Fibroblast of skin of abdomen (primary cell): ENCODE data around the gene MIPEP.

Source experiments
- DNase-seq: peaks from one replicate; pipeline ENCODE4 v3.0.0-alpha.2; 2013

MIPEP gene

DNA sequence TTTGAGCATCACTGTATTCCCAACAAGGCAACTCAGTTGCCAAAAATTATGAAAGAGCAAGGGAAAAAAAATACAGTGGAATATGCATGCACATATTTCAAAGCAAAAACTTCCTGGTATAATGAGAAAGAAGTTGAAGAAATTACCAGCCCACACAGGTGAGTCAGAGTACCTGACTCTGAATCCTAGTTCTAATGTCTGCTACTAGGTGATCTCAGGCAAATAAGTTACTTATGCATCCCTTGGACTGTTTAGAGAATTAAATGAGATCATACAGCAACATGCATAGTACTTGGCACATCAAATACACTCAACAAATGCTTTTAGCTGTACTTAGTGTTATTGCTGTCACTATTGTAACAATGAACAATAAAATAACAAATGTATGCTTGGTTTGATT, 144.9 kb downstream of the MIPEP start:
- DNase-seq: no peak

DNA sequence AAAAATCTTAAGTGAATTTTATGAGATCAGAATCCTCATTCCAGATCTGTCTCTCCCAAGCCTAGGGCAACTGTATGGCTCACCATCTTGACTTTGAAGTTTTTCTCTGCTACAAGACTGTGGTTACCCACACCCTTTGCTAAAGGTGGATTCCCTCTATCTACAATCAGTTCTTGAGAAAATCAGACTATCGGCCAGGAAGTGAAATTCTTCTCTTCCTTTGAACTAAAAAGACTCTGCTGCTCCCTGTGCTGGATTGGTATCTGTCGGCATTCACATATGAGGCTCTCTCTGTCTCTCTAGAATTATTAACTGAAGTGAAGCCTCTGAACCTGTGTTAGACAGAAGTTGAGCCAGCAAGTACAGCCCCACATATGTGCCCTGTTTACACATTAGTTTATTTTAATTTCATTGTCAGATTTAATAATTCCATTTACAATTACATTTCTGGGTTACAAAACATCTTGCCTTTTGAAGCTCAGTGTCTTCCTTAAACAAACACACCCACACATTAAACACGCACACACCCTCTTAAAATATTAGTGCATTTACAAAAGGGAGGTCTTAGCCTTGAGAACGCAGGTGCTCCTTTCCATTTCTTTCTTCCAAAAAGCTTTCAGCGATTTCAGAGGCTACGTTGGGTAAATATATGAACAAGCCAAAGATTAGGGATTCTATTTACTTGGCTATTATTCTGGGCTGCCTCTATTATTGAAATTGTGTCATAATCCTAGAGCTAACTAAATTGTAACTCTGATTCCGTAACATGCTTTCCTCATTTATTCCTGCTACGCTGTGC, 145.7 kb downstream of the MIPEP start:
- DNase-seq: no peak

DNA sequence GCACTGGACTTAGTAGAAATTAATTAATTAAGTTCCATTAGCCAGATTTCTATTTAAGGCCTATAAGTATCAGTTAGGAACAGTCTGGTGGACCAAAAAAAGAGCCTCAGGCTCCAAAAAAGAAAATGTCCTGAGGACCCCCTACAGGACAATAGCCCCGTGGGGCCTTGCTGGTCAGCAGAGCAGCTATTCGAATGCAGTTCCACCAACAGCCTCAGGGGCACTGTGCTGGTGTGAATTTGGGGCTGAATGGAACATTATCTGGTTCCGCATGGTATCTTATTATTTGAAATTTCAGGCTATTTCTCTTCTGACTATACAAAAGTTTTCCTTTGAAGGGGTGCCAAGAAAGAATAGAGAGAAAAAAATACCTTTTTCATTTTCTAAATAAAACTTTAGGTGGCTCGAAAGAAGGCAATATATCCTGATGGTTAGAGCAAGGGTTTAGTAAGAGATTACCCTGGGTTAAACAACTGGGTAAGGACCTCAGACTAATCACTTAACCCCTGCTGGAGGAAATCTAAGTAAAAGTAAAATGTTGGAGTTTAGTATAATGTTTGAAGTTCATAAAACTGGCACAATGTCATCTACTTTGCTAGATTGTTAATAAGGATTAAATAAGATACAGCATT, 147.2 kb downstream of the MIPEP start:
- no peak for DNase-seq

DNA sequence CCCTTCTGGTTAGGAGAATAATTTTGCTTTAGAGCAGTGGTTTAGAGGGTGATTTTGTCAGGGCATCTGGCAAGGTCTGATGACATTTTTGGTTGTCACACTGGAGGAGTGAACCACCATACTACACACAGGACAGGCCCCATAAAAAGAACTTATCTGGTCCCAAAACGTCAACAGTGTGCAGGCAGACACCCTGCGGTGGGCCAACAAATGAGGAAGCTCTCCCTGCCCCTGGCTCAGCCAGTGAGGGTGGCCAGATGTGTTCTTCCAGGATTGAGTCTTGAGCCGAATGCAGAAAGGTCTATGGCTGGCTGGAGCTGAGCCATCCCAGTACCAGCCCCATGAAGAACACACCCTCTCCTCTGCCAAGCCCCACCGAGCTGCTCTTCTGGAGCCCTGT, 149.2 kb downstream of the MIPEP start:
- no peak for DNase-seq

DNA sequence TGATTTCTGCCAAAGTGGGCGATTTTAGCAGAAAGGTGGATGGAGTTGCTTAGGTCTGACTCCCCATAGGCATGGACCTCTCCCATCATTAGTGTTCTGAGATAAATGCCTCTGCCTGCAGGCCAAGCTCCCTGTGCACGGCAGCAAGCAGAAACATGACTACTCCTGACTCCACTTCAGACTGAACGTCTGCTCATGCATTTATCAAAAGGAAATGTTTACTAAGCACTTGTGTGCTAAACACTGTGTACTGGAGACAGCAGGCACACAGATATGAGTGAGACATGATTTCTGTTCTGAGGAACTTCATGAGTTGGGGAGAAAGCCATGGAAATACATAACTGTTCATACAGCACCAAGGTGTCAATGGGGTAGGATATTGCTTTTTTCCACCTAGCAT, 149.6 kb downstream of the MIPEP start:
- no peak for DNase-seq

DNA sequence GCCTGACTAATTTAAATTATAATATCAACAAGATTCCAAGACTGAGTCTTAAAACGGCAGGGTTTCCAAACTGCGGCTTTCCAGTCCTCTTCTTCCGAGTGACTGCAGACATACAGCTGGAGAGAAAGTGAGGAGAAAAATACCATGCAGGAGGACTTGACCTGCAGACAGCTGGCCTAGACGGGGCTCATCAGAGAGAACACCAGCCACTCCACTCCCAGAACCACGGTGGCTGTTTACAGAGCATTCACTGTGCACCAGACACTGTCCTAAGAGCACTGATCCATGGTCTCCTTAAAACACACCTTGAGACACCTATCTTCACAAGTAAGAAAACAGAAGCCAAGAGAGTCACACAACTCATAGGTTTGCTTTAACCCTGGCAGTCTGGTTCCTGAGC, 152.7 kb downstream of the MIPEP start:
- no peak for DNase-seq

DNA sequence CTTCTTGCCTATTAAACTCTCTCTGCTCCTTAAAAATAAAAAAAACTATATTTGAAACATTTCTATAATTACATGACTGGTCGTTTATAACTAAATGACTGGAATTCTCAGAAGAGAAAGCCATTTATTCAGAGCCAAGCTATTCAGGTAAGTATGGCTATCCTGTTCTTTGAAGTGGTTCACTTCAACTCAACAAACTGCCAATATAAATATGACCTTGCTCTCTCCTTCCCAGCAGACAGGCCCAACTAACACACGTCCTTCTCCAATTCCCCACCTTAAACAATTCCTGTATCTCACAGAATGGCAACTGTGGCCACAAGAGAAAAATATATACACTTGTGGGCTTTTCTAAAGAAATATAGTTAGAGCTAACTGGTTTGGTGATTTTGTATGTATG, 153.9 kb downstream of the MIPEP start:
- no peak for DNase-seq

DNA sequence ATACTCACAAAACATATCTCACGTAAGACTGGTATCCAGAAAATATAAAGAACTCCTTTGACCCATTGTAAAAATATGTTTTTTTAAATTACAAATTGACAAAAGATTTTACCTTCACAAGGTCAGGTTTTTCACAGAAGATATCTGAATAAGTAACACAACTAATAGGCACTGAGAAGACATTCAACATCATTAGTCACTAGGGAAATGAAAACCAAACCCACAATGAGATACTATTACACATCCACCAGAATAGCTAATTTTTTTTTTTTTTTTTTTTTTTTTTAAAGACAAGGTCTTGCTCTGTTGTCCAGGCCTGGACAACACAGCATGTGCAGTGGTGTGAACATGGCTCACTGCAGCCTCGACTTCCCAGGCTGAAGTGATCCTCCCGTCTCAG, 157.5 kb downstream of the MIPEP start:
- DNase-seq: no peak

DNA sequence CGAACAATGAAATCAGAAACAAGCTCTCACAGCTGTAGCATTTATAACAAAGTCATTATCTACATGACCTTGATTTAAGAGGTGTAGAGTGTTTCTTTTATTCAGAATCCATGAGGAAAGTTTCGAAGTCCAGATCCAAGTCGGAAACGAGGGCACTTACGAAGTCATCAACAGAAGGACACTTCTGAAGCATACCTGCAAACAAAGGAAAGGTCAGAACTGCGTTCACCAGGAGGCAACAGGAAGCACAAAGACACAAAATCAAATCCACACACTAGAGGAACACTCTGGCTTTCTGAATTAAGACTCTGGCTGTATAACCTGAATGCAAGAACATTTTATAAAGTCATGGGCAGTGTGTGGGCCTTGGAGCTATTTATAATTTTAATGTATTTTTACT, 158.9 kb downstream of the MIPEP start:
- DNase-seq: no peak

DNA sequence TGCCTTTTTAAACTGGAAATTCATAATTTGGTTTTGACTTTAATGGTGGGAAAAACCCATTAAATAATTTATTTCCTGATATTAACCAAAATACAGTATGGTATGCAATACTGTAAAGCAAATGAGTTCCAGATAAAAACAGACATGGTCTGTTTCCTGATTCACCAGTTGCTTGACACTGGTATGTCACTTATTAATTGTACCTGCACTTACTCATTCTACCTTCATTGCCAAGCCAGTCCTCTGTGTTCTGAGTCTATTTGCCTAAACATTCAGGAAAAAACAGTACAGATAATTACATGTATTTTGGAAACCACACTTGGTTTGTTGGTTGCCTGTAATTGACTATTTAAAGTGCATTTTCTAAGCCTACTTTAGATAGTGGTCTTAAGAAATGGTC, 159.7 kb downstream of the MIPEP start:
- DNase-seq: no peak

DNA sequence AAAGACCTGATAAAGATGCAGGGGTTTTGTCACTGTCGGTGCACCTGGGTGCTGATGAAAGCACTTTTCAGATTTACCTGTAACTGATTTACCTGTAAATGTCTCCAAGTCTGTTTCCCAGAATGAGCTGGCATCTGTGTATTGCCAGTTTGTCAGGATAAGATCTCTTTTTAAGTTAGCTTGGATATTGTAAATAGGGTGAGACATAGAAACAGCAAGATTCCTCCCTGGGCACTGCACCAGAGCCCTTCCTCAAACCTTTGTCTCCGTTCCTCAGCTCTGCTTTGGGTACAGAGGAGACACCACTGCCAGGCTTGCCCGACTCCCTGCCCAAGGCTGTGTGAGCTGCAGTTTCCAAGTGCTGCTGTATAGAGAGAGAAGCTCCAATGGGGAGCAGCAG, 160.4 kb downstream of the MIPEP start:
- DNase-seq: no peak

DNA sequence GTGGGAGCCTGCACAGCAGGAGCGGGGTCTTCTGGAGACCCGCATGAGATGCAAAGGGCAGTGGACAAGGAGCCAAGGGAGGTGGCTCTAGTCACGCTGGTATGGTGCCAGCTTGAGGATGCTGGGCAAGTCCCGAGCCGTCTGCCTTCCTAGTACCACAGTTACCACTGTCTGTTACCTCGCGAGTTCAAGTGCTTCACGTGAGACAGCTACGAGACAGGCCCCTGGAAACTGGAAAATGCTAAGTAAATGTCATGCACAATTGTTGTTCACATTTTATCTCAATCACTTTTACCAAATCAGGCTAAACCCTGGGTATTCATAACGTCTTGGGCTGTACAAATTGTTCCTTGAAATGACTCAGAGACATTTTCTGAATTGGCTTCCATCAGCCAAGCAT, 163.3 kb downstream of the MIPEP start:
- no peak for DNase-seq

DNA sequence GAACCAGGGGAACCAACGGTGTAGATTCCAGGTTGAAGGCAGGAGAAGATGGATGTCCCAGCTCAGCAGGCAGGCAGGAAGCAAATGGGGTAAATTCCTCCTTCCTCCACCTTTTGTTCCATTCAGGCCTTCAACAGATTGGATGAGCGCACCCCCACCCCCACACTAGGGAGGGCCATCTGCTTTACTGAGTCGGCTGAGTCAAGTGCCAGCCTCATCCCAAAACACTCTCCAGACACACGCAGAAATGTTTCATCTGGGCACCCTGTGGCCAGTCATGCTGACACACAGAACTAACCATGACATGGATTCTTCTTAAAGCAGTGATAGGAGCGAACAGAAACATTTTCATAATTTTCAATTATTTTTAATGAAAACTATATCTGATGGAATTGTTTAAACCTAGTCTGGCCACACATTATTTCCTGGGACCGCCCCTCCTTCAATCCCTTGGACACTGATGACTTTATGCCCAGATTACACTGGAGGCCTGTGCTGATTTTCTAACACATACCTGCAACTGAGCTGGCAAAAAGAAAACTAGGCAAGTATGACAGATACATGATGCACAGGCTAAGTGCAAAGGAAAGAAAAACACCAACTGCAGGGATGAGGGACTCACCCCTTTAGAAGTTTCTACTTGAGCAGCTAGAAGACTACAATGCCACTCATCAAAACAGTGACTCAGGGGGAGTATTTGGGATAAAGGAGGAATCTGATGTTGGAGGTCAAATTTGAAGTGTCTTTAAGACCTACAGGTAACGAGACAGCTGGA, 164.8 kb downstream of the MIPEP start:
- DNase-seq: no peak

DNA sequence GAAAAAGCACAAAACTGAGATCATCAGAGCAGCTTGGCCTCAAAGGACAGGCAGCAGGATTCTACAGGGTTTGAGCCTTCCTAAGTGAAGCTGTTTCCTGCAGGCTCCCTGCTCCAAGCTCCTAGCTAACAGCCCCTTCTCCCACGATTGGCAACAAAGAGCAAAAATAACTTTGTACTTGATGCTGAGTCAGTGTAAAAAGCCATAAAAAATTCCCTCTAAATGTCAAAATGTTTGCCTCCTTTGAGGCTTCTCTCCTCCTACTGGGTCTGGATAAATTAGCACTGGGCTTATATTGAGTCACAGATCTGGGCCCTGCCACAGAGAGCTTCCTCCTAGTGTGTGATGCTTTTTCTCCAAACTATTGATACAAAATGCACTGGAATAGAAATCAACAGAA, 165.7 kb downstream of the MIPEP start:
- DNase-seq: peak; percentile 85

DNA sequence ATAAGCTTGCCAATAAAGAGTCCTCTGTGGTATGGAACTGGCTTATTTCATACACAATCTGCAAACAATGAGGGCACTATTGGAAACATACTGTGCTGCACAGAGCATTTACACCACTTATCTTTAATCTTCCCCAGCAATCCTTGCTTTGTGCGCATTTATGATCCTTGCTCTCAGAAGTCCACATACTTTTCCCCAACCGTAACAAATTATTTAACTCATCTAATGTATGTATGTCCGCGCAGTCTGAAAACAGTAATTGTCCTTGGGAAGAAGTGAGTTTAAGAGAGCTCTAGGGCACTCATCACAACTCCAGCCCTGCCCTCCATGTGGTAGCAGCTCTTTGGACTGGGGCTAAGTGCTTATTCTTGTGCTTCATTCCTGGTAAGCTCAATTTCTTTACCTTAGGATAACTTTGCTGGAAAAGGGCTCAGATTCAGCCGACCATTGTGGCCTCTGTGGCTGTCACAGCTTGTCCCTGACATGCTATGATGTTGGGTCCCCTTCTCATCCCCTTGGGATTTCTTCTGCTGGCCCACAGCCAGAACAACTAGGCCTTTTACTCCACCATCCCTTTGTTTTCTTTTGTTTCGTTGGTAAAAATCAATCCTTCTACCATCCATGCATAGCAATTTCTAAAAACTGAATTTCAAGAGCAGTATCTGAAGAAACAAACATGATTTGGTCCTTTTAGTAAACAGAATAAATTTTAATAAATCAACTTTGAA, 166.3 kb downstream of the MIPEP start:
- DNase-seq: no peak

DNA sequence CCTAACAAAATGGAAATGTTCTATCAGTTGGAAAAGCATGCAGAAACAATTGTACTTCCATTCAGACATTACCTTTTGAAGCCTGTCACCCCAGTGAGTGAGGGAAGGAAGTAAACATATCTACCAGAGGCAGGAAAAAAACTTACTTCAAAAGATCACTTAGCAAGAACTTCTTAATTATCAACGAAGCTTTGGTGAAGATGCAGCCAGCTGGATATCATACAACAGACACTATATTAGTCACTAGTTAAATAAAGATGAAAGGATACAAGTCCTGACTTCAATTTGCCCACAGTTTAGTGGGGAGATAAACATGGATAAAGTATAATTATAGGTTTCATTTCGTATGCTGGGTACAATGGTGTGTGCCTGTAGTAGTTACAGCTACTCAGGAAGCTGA, 170.2 kb downstream of the MIPEP start:
- DNase-seq: no peak

DNA sequence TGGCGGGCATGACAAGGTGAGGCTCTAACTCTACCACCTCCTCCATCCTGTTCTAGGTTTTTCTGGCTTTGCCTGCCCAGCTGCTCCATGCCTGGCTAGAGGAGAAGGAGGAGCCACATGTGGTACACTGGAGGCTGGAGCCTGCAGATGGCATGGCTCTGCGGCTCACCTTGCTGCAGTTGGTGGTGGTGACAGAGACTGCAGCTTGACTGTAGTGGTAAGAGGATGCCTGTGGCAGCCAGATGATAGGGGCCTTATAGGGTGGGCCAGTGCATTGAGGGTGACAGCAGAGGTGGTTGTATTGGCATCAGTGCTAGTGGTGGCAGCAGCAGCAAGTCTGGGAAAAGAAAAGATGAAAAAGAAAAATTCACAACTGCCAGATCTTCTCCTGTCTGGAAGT, 172.8 kb downstream of the MIPEP start:
- no peak for DNase-seq

DNA sequence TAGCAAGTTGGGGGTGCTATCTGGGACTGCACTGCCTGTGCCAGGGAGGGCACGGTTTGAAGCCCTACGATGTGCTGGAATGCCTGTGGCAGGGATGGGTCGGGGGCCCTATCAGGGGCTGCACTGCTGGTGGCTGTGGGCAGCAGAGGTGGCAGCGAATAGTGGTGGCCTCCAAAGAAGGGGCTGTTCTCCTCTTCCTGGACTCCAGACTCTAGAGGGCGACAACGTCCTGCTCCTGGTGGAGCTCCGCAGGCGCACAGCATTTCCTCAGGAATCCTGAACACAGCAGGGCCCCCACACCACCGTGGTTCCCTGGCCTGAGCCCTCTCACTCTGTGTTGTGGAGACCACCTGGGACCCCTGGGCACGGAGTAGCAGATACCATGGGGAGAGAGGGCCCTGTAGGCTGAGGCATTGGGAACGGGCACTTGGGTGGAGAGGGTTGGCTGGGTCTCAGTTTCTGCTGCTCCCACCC, 173.4 kb downstream of the MIPEP start:
- no peak for DNase-seq

DNA sequence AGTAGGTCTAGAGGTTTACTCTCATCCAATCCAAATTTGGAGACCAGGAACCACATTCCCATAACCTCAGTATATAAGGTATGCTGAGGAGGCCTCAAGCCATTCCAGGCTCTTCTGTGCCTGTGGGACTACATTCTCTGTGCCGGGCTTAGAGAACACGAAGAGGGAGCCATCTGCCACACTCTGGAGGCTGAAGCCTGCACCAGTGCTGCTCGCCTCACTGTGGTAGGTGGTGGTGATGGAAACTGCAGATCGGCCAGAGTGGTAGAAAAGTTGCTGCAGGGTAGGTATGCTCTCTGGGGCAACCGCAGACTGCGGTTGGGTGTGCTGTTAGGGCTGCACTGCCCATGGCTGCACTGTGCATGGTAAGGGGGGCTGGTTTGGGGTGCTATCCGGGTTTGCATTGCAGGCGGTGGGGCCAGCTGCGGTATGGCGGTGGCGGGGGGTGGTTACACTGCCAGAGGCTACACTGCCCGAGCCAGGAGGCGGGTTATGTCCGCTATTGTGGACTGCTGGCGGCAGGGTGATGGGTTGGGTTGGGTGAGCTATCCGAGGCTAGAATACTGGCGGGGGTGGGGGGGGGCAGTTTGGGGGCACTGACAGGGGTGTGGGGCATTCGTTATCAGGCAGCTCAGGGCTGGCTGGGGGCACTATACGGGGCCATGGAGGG, 174.0 kb downstream of the MIPEP start:
- no peak for DNase-seq

DNA sequence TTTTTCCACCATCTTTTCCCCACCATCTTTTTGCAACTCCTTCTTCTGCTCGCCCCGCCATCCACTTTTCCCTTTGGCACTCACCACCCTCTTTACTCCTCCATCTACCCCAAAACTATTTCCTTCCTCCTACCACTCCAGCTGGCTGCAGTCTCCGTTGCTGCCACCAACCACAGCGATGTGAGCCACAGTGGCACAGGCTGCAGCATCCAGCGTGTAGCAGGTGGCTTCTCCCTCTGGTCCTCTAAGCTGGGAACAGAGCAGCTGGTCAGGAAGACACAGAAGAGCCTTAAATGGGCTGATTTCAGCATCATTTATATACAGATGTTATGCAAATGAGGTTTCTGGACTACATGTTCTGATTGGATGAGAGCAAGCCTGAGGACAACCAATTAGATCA, 174.5 kb downstream of the MIPEP start:
- no peak for DNase-seq

DNA sequence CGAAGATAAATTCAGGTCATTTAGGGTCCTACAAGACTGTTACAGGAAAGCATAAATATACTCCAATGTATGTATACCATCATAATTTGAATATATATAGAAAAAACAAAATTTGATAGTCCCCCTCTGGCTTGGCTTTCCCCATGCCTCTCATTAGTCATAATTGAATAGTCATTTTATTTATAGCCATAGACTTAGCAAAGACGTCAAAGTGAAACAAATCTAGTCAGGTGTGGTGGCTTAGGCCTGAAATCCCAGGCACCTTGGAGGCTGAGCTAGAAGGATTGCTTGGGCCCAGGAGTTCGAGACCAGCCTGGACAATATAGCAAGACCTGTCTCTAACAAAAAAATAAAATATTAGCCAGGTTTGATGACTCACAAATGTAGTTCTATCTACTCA, 177.8 kb downstream of the MIPEP start:
- DNase-seq: no peak

DNA sequence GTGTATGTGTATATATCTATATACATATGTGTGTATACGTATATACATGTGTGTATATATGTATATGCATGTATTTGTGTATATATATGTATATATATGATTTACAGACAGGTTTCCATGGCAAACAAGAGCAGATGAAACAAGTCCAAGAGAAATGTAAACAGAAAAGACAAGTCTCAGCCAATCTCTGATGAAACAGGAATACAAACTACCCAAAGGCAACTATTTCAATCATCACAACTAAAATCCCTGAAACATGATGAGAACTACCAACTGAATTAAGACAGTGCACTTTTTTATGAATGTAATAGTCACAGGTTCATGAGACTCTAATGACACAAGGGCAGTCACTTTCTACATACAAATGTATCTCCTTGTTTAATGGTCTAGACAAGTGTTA, 178.8 kb downstream of the MIPEP start:
- DNase-seq: no peak
